GM18867 (cell line): Measurements from ENCODE around the gene LRP1B.

Experiments
- ATAC-seq: cut with Tn5 transposase; IDR thresholded peaks from one replicate; pipeline ENCODE4 v1.9.1; 2021; ENCODE audit warnings: mild to moderate bottlenecking, moderate library complexity; ENCODE audit not compliant: unreplicated experiment

The LRP1B gene

GRCh38 chr2:141701618-141702017 lies 429.2 kb downstream of the LRP1B start:
- ATAC-seq: no peak

- ATAC-seq: no peak
Measured at GRCh38 chr2:141699573-141699972, 431.2 kb downstream of the LRP1B start.

- ATAC-seq: no peak
Measured at GRCh38 chr2:141698500-141698899, 432.3 kb downstream of the LRP1B start.

GRCh38 chr2:141697035-141697434 lies 433.8 kb downstream of the LRP1B start:
- no peak for ATAC-seq

GRCh38 chr2:141694180-141694579 lies 436.6 kb downstream of the LRP1B start:
- no peak for ATAC-seq

GRCh38 chr2:141692829-141693228 lies 438.0 kb downstream of the LRP1B start:
- no peak for ATAC-seq

GRCh38 chr2:141676139-141676538 lies 454.7 kb downstream of the LRP1B start:
- no peak for ATAC-seq

GRCh38 chr2:141666191-141666590 lies 464.6 kb downstream of the LRP1B start:
- no peak for ATAC-seq

- no peak for ATAC-seq
Measured at GRCh38 chr2:141660232-141660631, 470.6 kb downstream of the LRP1B start.

GRCh38 chr2:141654311-141654710 lies 476.5 kb downstream of the LRP1B start:
- no peak for ATAC-seq

- ATAC-seq: no peak
Measured at GRCh38 chr2:141653184-141653583, 477.6 kb downstream of the LRP1B start.

- ATAC-seq: no peak
Measured at GRCh38 chr2:141652308-141652707, 478.5 kb downstream of the LRP1B start.

- no peak for ATAC-seq
Measured at GRCh38 chr2:141647353-141647752, 483.5 kb downstream of the LRP1B start.

GRCh38 chr2:141641462-141641861 lies 489.4 kb downstream of the LRP1B start:
- no peak for ATAC-seq

GRCh38 chr2:141639809-141640208 lies 491.0 kb downstream of the LRP1B start:
- ATAC-seq: no peak

- ATAC-seq: no peak
Measured at GRCh38 chr2:141633132-141633531, 497.7 kb downstream of the LRP1B start.

- no peak for ATAC-seq
Measured at GRCh38 chr2:141630407-141630930, 500.3 kb downstream of the LRP1B start.

GRCh38 chr2:141620372-141620771 lies 510.4 kb downstream of the LRP1B start:
- ATAC-seq: no peak

GRCh38 chr2:141618457-141618856 lies 512.4 kb downstream of the LRP1B start:
- no peak for ATAC-seq

GRCh38 chr2:141611981-141612380 lies 518.8 kb downstream of the LRP1B start:
- no peak for ATAC-seq

GRCh38 chr2:141611176-141611571 lies 519.6 kb downstream of the LRP1B start:
- ATAC-seq: no peak

GRCh38 chr2:141610564-141611175 lies 520.1 kb downstream of the LRP1B start:
- no peak for ATAC-seq

GRCh38 chr2:141605163-141605562 lies 525.7 kb downstream of the LRP1B start:
- no peak for ATAC-seq
